ENCODE measurements around the gene ARSA.

DNA sequence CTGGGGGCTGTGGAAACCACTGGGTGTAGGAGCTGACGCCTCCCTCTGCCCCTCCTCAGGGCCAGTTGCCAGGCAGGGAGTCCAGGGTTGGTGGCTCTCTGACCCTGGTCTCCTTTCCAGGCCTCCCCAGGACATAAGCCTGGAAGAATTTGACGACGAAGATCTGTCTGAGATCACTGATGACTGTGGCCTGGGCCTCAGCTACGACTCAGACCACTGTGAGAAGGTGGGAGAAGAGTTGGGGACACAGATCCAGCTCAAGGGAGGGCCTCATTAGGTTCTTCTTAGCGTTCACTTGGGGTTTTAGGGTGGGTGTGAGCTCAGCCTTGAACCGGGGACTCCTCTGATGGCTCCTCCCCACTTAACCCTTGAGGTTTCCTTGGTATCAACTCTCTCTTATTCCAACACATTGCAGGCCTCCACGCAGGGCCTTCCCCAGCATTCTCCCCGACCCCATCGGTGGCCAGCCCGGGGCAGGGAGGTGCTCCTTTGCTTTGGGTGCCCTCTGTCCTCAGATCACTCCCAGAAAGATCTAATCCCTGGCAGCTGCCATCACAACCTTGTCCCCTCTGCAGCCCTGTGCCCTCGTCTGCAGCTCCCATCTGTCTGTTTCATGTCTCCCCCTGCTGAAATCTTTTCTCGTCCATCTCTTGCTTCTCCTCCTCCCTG is 26.1 kb downstream of the ARSA start:
- TF ChIP-seq, protein P1, sequence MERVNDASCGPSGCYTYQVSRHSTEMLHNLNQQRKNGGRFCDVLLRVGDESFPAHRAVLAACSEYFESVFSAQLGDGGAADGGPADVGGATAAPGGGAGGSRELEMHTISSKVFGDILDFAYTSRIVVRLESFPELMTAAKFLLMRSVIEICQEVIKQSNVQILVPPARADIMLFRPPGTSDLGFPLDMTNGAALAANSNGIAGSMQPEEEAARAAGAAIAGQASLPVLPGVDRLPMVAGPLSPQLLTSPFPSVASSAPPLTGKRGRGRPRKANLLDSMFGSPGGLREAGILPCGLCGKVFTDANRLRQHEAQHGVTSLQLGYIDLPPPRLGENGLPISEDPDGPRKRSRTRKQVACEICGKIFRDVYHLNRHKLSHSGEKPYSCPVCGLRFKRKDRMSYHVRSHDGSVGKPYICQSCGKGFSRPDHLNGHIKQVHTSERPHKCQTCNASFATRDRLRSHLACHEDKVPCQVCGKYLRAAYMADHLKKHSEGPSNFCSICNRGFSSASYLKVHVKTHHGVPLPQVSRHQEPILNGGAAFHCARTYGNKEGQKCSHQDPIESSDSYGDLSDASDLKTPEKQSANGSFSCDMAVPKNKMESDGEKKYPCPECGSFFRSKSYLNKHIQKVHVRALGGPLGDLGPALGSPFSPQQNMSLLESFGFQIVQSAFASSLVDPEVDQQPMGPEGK (CRISPR knock-in tag; IDR thresholded peaks at IDR 0.05; ENCODE audit: borderline replicate concordance): no peak
- TF ChIP-seq CSDC2 (CRISPR knock-in tag; IDR thresholded peaks at IDR 0.05) (no peak), ZFP3 (CRISPR knock-in tag; IDR thresholded peaks at IDR 0.05) (no peak), ZFP30 (CRISPR knock-in tag; IDR thresholded peaks at IDR 0.05) (no peak), RARB (CRISPR knock-in tag; IDR thresholded peaks at IDR 0.05) (no peak), TCF4 (CRISPR knock-in tag; IDR thresholded peaks at IDR 0.05; ENCODE audit: borderline replicate concordance) (no peak), ZNF8 (CRISPR knock-in tag; IDR thresholded peaks at IDR 0.05) (no peak), ESRRG (CRISPR knock-in tag; IDR thresholded peaks at IDR 0.05) (no peak), ARNTL (CRISPR knock-in tag; IDR thresholded peaks at IDR 0.05; ENCODE audit: borderline replicate concordance, low read depth) (no peak), SNAI2 (CRISPR knock-in tag; IDR thresholded peaks at IDR 0.05) (no peak), OSR1 (CRISPR knock-in tag; IDR thresholded peaks at IDR 0.05) (no peak)
- TF ChIP-seq, protein P2, sequence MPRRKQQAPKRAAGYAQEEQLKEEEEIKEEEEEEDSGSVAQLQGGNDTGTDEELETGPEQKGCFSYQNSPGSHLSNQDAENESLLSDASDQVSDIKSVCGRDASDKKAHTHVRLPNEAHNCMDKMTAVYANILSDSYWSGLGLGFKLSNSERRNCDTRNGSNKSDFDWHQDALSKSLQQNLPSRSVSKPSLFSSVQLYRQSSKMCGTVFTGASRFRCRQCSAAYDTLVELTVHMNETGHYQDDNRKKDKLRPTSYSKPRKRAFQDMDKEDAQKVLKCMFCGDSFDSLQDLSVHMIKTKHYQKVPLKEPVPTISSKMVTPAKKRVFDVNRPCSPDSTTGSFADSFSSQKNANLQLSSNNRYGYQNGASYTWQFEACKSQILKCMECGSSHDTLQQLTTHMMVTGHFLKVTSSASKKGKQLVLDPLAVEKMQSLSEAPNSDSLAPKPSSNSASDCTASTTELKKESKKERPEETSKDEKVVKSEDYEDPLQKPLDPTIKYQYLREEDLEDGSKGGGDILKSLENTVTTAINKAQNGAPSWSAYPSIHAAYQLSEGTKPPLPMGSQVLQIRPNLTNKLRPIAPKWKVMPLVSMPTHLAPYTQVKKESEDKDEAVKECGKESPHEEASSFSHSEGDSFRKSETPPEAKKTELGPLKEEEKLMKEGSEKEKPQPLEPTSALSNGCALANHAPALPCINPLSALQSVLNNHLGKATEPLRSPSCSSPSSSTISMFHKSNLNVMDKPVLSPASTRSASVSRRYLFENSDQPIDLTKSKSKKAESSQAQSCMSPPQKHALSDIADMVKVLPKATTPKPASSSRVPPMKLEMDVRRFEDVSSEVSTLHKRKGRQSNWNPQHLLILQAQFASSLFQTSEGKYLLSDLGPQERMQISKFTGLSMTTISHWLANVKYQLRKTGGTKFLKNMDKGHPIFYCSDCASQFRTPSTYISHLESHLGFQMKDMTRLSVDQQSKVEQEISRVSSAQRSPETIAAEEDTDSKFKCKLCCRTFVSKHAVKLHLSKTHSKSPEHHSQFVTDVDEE (CRISPR knock-in tag; IDR thresholded peaks at IDR 0.05): no peak
- TF ChIP-seq, protein P3, sequence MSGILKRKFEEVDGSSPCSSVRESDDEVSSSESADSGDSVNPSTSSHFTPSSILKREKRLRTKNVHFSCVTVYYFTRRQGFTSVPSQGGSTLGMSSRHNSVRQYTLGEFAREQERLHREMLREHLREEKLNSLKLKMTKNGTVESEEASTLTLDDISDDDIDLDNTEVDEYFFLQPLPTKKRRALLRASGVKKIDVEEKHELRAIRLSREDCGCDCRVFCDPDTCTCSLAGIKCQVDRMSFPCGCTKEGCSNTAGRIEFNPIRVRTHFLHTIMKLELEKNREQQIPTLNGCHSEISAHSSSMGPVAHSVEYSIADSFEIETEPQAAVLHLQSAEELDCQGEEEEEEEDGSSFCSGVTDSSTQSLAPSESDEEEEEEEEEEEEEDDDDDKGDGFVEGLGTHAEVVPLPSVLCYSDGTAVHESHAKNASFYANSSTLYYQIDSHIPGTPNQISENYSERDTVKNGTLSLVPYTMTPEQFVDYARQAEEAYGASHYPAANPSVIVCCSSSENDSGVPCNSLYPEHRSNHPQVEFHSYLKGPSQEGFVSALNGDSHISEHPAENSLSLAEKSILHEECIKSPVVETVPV (CRISPR knock-in tag; IDR thresholded peaks at IDR 0.05): no peak

All from SK-N-SH treated with all-trans-retinoic acid at 6 μM for 48 hours (cell line).